Erythroblast (primary cell): ENCODE results near the gene ACTR5.

ENCODE experiments used
- GATA1 ChIP-seq: IDR thresholded peaks from 2 replicates; pipeline ENCODE4 v1.6.1; 2011; ENCODE audit warnings: low read depth, mild to moderate bottlenecking, control low read depth, low read length, moderate library complexity
- POLR2A ChIP-seq: IDR thresholded peaks from 2 replicates; pipeline ENCODE4 v1.6.1; 2011; ENCODE audit warnings: mild to moderate bottlenecking, low read length

DNA sequence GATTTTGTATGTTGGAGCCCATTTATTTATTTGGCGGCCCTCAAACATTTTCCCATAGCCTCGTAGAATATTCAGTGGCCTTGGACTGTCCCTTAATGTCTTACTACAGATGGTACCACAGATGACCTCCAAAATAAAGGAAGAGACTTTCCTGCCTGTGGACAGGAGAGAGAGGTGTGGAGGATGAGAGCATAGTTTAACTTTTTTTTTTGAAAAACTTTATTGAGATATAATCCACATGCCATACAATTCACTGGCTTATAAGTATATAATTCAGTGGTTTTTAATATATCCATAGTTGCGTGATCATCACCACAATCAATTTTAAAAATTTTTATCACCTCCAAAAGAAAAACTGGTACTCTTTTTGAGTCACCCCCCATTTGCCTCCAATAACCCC, 52.6 kb downstream of the ACTR5 start:
- no peak for TF ChIP-seq POLR2A
- no peak for TF ChIP-seq GATA1
